Myometrial cell (primary cell): Measurements from ENCODE around the gene BRIX1. TPM values are rescaled to one million over a fixed set of nuclear protein-coding genes. Genes with fewer than 3 reads are reported as not detected.

Source experiments
- total RNA-seq: library from RNA; depleted of rRNA; stranded (reverse); fragments of >200 nt; gene quantifications from 2 replicates; pipeline ENCODE4 v1.2.3, GENCODE V29; 2015

Gene BRIX1, protein sequence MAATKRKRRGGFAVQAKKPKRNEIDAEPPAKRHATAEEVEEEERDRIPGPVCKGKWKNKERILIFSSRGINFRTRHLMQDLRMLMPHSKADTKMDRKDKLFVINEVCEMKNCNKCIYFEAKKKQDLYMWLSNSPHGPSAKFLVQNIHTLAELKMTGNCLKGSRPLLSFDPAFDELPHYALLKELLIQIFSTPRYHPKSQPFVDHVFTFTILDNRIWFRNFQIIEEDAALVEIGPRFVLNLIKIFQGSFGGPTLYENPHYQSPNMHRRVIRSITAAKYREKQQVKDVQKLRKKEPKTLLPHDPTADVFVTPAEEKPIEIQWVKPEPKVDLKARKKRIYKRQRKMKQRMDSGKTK
- total RNA-seq = 43.2 and 49.8 TPM in 2 replicates

DNA sequence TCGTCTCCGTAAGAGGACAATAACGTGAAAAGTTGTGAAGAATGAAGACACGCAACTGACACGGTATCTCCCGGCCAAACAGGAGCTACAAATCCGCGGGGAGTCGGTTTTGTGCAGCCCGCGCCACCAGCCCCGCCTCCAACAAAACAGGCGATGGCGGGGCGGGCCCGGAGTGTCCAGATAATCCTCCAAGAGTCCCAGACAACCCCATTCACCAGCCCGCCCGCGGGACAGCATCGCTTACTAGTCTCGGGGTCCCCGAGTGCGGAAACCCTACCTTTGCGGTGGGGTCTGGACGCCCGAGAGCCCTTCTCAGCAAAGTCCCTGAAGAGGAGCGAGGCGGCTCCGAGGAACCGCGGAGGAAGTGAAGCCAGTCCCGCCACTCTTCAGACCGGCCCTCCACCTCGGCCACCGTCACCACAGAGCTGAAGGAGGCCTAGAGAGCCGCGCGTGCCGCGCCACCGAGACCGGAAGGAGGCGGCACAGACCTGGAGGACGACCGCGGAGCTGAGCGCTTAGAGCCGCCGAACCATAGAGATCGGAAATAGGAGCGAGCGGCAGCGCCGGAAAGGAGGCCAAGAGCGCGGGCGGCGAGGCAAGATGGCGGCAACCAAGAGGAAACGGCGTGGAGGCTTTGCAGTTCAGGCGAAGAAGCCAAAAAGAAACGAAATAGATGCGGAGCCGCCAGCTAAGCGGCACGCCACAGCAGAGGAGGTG is at the start of gene BRIX1, which contains the start of gene RAD1:
Gene BRIX1, plus strand, starts transcription at position 573 of the 717 bp plus-strand sequence. Its CDS starts 28 bp downstream, at position 601.
Gene RAD1, minus strand, starts transcription at position 366 of the 717 bp plus-strand sequence. CDS start 612 bp downstream, outside the sequence.

DNA sequence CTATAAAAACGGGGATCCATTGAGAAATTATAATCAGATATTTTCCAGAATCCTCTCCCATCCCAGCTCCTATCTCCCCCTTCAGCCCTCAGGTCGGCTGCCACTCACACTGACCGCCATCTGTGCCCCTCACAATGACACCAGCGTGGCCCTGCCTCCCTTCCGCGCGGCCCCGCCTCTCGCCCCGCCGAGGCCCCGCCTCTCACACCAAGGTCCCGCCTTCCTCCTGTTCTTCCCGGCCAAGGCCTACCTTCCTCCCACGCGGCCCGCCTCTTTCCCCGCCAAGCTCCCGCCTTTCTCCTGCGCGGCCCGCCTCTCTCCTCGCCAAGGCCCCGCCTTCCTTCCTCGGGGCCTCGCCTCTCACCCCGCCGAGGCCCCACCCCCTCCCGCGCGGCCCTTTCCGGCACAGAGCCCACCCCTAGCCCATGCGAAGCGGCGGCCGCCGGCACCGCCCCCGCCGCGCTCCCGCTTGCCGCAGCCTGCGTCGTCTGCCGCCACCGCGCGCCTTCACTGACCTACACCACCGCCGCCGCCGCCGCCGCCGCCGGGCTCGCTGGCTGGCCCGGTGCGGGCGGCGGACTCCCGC is 13.7 kb downstream of the BRIX1 start, which contains the start of gene DNAJC21:
Gene DNAJC21, plus strand, starts transcription at position 426 of the 586 bp plus-strand sequence. CDS start 261 bp downstream, outside the sequence.

Other genes starting within 250 kb of the BRIX1 start
- not detected in 2 replicates for gene TTC23L, start 76.5 kb upstream of the BRIX1 start, total RNA-seq
- gene RAD1, start 207 bp upstream of the BRIX1 start, total RNA-seq = 44.0 and 45.6 TPM in 2 replicates
- gene DNAJC21, start 13.8 kb downstream of the BRIX1 start, total RNA-seq = 19.5 and 21.0 TPM in 2 replicates
- gene AGXT2, start 132.2 kb downstream of the BRIX1 start, total RNA-seq = not detected in 2 replicates